HG02610 (cell line): ENCODE results near the gene C2orf81.

Source experiments
- ATAC-seq: cut with Tn5 transposase; IDR thresholded peaks from one replicate; pipeline ENCODE4 v1.9.1; 2021; ENCODE audit warnings: mild to moderate bottlenecking, moderate library complexity; ENCODE audit not compliant: unreplicated experiment

Gene C2orf81

GRCh38 chr2:74391580-74392448, 29.6 kb downstream of the C2orf81 start:
- ATAC-seq, result peak; percentile 53

DNA sequence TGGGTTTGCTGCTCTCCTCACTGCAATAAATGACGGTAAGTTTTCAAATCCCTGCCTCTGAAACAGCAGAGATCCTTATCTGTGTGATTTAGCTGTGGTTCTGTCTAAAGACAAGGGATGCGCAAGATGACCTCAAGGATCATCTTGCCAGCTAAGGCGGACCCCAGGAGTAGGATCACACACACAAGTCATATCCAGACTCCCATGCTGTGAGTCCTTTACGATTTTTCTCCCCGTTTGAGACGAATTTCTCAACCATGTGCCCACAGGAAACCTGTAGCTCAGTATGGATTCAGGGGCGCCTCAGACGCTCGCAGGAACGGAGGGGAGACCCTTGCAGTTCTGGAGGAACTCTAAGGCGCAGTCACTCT, 30.2 kb downstream of the C2orf81 start:
- no peak for ATAC-seq

DNA sequence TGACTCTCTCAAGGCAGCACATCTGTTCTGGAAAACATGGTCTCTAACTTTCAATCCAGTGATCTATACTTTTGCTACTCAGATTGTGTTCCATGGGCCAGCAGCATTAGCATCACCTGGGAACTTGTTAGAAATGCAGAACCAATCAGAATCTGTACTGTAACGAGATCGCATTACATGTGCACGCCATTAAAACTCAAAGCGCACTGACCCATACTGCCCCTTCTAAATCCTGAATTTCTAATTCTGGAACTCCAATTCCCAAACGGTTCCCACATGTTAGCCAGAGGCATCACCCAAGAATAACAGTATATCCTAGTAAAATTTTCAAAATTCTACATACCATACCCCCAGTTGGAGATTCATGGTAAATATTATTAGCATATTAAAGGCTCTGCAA, 30.8 kb downstream of the C2orf81 start:
- ATAC-seq, result no peak

DNA sequence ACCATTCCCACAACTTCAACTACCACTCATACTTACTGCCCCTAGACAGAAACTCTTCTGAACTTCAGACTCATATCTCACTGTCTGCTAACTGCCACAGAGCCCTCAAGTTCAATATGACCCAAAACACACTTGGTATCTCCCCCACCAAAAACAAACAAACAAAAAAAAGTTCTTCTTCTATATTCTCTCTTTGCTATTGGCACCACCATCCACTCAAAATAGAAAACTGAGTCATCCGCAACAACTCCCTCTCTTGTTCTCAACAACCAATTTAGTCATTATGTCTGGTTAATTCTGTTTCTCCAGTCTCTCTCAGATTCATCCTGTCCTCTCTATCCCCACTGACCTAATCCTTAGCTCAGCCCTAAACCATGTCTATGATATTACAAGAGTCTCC, 34.1 kb downstream of the C2orf81 start:
- no peak for ATAC-seq

DNA sequence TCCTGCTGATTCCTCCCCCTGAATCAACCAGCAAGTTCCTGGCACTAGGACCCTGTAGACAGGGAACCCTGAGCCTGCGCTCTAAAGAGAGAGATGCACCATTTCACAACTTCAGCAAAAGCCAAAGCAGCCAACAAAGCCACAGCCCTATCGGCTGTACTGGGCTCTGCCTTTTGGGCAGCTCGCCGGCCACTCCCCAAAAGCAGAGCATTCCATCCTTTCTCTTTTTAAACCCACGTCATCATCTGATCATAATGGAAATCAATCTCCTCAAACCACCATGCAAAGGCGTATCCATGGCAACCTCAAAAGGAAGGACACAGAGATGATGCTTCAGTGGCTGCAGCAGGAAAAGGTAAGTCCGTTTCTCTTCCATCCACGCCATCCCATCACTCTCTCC, 36.0 kb downstream of the C2orf81 start:
- ATAC-seq, result no peak

- ATAC-seq, result no peak
These were observed 37.4 kb downstream of the C2orf81 start for GRCh38 chr2:74384051-74384450.

DNA sequence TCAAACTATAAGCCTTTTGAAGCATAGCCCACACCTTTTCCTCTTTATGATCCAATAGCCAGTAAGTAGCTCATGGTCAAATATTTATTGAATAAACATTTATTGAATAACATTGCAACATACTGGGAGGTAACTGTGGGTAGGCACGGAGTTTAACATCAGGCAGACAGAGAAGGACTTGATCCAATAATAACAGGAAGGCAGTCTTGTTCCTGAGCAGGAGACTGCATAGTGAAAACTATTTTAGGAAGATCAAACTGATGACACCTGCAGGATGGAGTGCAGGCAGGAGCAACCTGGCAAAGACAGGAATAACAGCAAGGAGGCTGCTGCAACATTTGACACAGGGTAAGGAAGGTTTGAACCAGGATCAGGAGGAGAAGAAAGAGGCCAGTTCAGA, 38.2 kb downstream of the C2orf81 start:
- ATAC-seq, result no peak

- no peak for ATAC-seq
These were observed 39.7 kb downstream of the C2orf81 start for GRCh38 chr2:74381751-74382150.

DNA sequence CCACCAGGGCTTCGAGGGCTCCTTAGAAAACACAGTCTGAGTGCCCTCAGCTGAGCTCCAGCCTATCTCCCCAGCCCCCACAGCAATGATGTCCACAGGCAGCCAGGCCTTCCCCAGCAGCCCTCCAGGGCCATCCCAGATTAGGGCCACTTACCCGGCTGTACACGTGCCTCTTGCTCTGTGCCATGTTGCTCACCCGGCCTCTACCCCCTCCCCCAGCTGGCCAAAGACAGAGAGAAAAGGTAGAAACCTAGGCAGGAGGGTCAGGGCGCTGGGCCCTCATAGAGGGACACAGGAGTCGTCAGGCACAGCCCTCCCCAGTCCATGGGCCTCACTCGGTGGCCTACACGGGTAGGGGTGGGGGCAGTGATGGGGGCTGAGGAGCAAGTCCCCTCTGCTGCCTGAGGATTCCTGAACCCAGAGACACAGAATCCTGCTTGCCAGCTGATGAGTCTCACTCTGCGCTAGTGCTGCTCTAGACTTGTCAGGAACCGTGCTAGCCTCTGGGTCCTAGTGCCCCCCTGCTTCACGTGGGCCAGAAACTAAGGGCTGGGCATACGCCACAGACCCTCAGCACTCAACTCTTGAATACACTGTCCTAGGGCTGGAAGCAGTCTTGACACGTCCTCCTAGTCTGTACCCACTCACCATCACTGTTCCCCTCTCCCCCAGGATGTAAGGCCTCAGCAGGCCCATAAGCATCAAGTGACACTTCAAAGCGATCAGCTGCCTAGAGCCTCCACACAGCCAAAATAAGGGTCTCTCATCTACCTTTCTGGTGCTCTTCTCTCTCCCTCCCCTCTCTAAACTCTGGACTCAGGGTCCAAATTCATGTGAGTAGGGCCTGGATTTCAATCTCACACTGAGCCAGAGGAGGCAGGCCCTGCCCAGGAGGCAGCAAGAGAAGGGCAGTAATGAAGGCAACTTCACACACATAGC, 41.3 kb downstream of the C2orf81 start, which contains the start of gene DCTN1:
Gene DCTN1, minus strand, starts transcription at position 461 of the 939 bp plus-strand sequence. Its CDS starts 274 bp downstream, at position 187.
- peak; percentile 82 for ATAC-seq

GRCh38 chr2:74378007-74378406, 43.4 kb downstream of the C2orf81 start:
- no peak for ATAC-seq

DNA sequence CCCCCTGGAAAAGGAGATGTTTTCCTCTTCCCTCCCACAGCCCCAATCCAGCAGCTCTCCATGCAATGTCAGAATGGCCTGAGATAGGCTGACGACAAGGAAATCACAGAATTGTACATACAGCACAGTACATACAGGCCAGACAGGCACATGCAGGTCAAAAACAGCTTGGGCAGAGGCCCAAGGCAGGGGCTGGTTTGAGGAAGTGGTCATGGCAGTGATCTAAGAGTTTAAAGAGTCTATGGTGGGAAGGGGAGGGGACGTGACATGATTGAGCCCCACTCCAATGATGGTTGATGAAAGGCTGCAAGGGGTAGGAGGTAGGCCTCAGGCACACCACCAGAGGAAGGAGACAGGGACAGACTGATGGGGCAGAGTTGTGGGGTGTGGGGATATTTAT, 45.6 kb downstream of the C2orf81 start:
- ATAC-seq, result no peak

- no peak for ATAC-seq
These were observed 46.8 kb downstream of the C2orf81 start for GRCh38 chr2:74374509-74375205.

DNA sequence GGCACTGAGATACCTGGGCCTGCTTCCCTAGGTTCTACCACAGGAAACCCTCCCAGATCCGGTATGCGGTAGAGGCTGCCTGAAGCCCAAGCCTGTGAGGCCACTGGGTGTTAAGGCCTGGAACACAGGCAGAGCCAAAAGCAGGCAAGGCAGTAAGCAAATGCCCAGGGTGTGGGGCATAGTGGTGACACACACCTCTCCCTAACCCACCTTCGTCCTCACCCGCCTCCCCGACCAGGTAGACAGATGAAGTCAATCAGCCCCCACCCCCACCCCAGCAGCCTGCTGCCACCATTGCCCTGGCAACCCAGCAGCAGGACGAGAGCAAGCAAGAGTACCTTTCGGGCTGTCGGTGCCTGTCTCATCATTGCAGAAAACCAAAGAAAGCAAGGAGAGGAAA, 47.4 kb downstream of the C2orf81 start:
- ATAC-seq, result no peak

DNA sequence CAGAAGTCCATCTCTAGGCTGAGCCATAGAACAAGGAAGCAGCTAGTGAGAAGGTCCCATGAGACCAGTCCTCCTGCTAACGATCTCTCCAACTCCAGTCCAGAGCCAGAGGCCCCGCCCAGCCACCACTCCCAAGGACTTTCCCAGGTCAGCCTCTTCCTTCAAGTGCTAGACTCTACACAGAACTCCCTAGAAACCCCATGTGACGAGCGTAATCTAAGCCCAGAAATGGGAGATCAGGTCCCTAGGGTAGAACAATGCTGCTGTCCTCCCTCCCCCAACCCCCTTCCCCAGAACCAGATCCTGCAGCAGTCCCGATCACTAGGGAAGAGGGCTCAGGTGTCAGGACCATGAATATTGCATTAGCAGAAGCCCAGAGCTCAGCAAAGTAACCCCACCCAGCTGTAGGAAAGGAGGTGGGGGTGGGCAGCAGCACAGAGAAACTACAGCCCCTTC, 48.2 kb downstream of the C2orf81 start:
- ATAC-seq, result no peak

- no peak for ATAC-seq
These were observed 48.7 kb downstream of the C2orf81 start for GRCh38 chr2:74372674-74373073.

GRCh38 chr2:74371421-74371820, 50.0 kb downstream of the C2orf81 start:
- ATAC-seq, result no peak

- ATAC-seq, result no peak
These were observed 51.4 kb downstream of the C2orf81 start for GRCh38 chr2:74369976-74370375.

GRCh38 chr2:74368499-74368898, 52.9 kb downstream of the C2orf81 start:
- ATAC-seq, result no peak

GRCh38 chr2:74367789-74368188, 53.6 kb downstream of the C2orf81 start:
- ATAC-seq, result no peak

- no peak for ATAC-seq
These were observed 55.4 kb downstream of the C2orf81 start for GRCh38 chr2:74366036-74366435.
